Activated B cell treated with CpG ODN at 0.5 μM for 24 hours (primary cell): ENCODE measurements around the gene GABARAPL1. TPM values are rescaled to one million over a fixed set of nuclear protein-coding genes. Genes with fewer than 3 reads are reported as not detected.

ENCODE experiments used
- ATAC-seq: fragments of 200-7000 bp; cut with Tn5 transposase; one replicate; pipeline ENCODE4 v1.10.0; 2021; ENCODE audit warnings: low read depth, mild to moderate bottlenecking, moderate library complexity
- CTCF ChIA-PET: fragments of 350-600 bp; sonication (Branson Sonifier 250); formaldehyde crosslinking; loops from one replicate; lab custom pipeline; 2021; ENCODE audit warnings: antibody characterized with exemption; lab: Charles Lee
- POLR2A ChIA-PET: fragments of 350-600 bp; sonication (Branson Sonifier 250); formaldehyde crosslinking; loops from one replicate; lab custom pipeline; 2021; ENCODE audit warnings: antibody characterized with exemption; lab: Charles Lee
- DNase-seq: peaks from one replicate; pipeline ENCODE4 v3.0.0; 2022
- H3K27ac Mint-ChIP-seq: one replicate; pipeline ENCODE4 v1.8.0; 2020; ENCODE audit warnings: mixed read lengths
- H3K27me3 Mint-ChIP-seq: one replicate; pipeline ENCODE4 v1.8.0; 2021; ENCODE audit warnings: mixed read lengths
- H3K36me3 Mint-ChIP-seq: one replicate; pipeline ENCODE4 v1.8.0; 2021; ENCODE audit warnings: low read depth, mixed read lengths
- H3K4me1 Mint-ChIP-seq: one replicate; pipeline ENCODE4 v1.8.0; 2021; ENCODE audit warnings: mixed read lengths
- H3K4me3 Mint-ChIP-seq: one replicate; pipeline ENCODE4 v1.8.0; 2020; ENCODE audit warnings: mild to moderate bottlenecking, mixed read lengths
- H3K9me3 Mint-ChIP-seq: one replicate; pipeline ENCODE4 v1.8.0; 2020; ENCODE audit warnings: mixed read lengths
- CTCF ChIP-seq: fragments of 200-600 bp; IDR thresholded peaks from one replicate; pipeline ENCODE4 v1.8.0; 2022; ENCODE audit warnings: antibody characterized with exemption, mild to moderate bottlenecking
- intact Hi-C: fragments of 100-400 bp; cut with micrococcal nuclease; formaldehyde crosslinking; loops from one replicate; pipeline ENCODE4 v1.15.1; 2024
- total RNA-seq: library from RNA; stranded (reverse); gene quantifications from 2 replicates; pipeline ENCODE4 v1.2.3, GENCODE V29; 2022

GABARAPL1 gene
- total RNA-seq, 1 donor from 2014 or later, result 2.1 TPM

- Mint-ChIP-seq H3K4me3 (no peak overlapping the region), H3K27ac (no peak overlapping the region), H3K4me1 (no peaks in the 10 kb centered on the region), H3K36me3 (no peaks in the 10 kb centered on the region), H3K9me3 (no peaks in the 10 kb centered on the region), H3K27me3 (peaks cover 23% of the 10 kb centered on the region)
- ChIA-PET POLR2A (no interaction called here), CTCF (interaction anchor here (0.9 kb wide), 1 partner anchor 17 kb away, joined by 5 read pairs; no protein-coding TSS in a partner anchor)
- intact Hi-C loops, result no loop called here
- DNase-seq (no peak), ATAC-seq (no peak)
- TF ChIP-seq CTCF, result no peak
These were observed 42.5 kb upstream of the GABARAPL1 start for GRCh38 chr12:10170216-10170615.

- no peaks in the 10 kb centered on the region for H3K36me3 Mint-ChIP-seq
- CTCF ChIA-PET, result interaction anchor here (2.1 kb wide), 1 partner anchor 19 kb away, joined by 6 read pairs; no protein-coding TSS in a partner anchor
- POLR2A ChIA-PET, result no interaction called here
- H3K9me3 Mint-ChIP-seq, result no peaks in the 10 kb centered on the region
- intact Hi-C loops, result no loop called here
- no peak within 1 kb of the TSS for H3K4me3 Mint-ChIP-seq
- H3K27ac Mint-ChIP-seq, result no peak within 1 kb of the TSS
- ATAC-seq (no peak), DNase-seq (no peak)
- peaks cover 26% of the 10 kb centered on the region for H3K27me3 Mint-ChIP-seq
- no peaks in the 10 kb centered on the region for H3K4me1 Mint-ChIP-seq
- no peak for TF ChIP-seq CTCF
These were observed 40.5 kb upstream of the GABARAPL1 start, which contains the start of gene OLR1 for GRCh38 chr12:10171973-10172728. OLR1 (minus strand) TSS chr12:10172132; CDS start chr12:10172077, 55 bp downstream.

- no peak for ATAC-seq
- TF ChIP-seq CTCF, result no peak
- no peaks in the 10 kb centered on the region for H3K4me1 Mint-ChIP-seq
- DNase-seq, result no peak
- no peak overlapping the region for H3K27ac Mint-ChIP-seq
- H3K27me3 Mint-ChIP-seq, result peaks cover 36% of the 10 kb centered on the region
- no peaks in the 10 kb centered on the region for H3K36me3 Mint-ChIP-seq
- H3K9me3 Mint-ChIP-seq, result no peaks in the 10 kb centered on the region
- no peak overlapping the region for H3K4me3 Mint-ChIP-seq
- intact Hi-C loops, result no loop called here
- ChIA-PET CTCF (no interaction called here), POLR2A (no interaction called here)
These were observed 37.6 kb upstream of the GABARAPL1 start for GRCh38 chr12:10174986-10175614.

GRCh38 chr12:10175846-10176636 is 36.6 kb upstream of the GABARAPL1 start:
- TF ChIP-seq CTCF, result no peak
- ChIA-PET CTCF (interaction anchor here (0.6 to 2.0 kb wide), 2 partner anchors 15 to 23 kb away, joined by 3 to 7 read pairs; no protein-coding TSS in a partner anchor), POLR2A (interaction anchor here (0.7 kb wide), 1 partner anchor 1346 kb away, joined by 4 read pairs; no protein-coding TSS in a partner anchor)
- no peaks in the 10 kb centered on the region for H3K9me3 Mint-ChIP-seq
- H3K4me1 Mint-ChIP-seq, result no peaks in the 10 kb centered on the region
- DNase-seq (no peak), ATAC-seq (no peak)
- no peak overlapping the region for H3K27ac Mint-ChIP-seq
- no peak overlapping the region for H3K4me3 Mint-ChIP-seq
- no peaks in the 10 kb centered on the region for H3K36me3 Mint-ChIP-seq
- H3K27me3 Mint-ChIP-seq, result peaks cover 40% of the 10 kb centered on the region
- intact Hi-C loops, result no loop called here
